Natural killer cell (primary cell): ENCODE results near the gene RNF111. TPM values are rescaled to one million over a fixed set of nuclear protein-coding genes. Genes with fewer than 3 reads are reported as not detected.
"Not testable (repeated sequence)": the region's sequence is repeated elsewhere in the genome, so short reads cannot be mapped to it uniquely, and the experiment has no call there.

Source experiments
- ATAC-seq, 3 donors: fragments of 150-1000 bp in 2 of 3; fragments of 200-7000 bp in 1 of 3; cut with Tn5 transposase; 1 replicate in 1 of 3; 2 replicates in 2 of 3; pipeline ENCODE4 v1.10.0; 2021; ENCODE audit warnings: mild to moderate bottlenecking in 2 of 3, moderate library complexity in 2 of 3
- DNase-seq, 2 donors: peaks; one replicate each; pipeline versions ENCODE4 v3.0.0 to v3.0.0-alpha.2; 2013 to 2021; ENCODE audit warnings: mixed read lengths in 1 of 2
- H3K27ac ChIP-seq: one replicate; pipeline ENCODE4 v1.5.1; 2013; ENCODE audit warnings: mild to moderate bottlenecking, low read length
- H3K27me3 ChIP-seq: one replicate; pipeline ENCODE4 v1.6.1; 2013; ENCODE audit warnings: low read length; ENCODE audit not compliant: control insufficient read depth, insufficient read depth
- H3K36me3 ChIP-seq: one replicate; pipeline ENCODE4 v1.6.1; 2013; ENCODE audit warnings: low read length; ENCODE audit not compliant: control insufficient read depth, insufficient read depth
- H3K4me1 ChIP-seq: one replicate; pipeline ENCODE4 v1.6.1; 2013; ENCODE audit warnings: low read length; ENCODE audit not compliant: control insufficient read depth, insufficient read depth
- H3K4me3 ChIP-seq: one replicate; pipeline ENCODE4 v1.5.1; 2013; ENCODE audit warnings: low read length
- H3K9me3 ChIP-seq: one replicate; pipeline ENCODE4 v1.6.1; 2013; ENCODE audit warnings: low read length; ENCODE audit not compliant: control insufficient read depth, insufficient read depth
- H3K27ac Mint-ChIP-seq, 2 donors: one replicate each; pipeline ENCODE4 v1.8.0; 2022; ENCODE audit warnings: mild to moderate bottlenecking in 2 of 2, mixed read lengths in 2 of 2, moderate library complexity in 1 of 2
- H3K27me3 Mint-ChIP-seq, 2 donors: one replicate each; pipeline ENCODE4 v1.8.0; 2022; ENCODE audit warnings: low read depth in 2 of 2, mixed read lengths in 2 of 2
- H3K36me3 Mint-ChIP-seq: one replicate; pipeline ENCODE4 v1.8.0; 2022; ENCODE audit warnings: mixed read lengths
- H3K4me1 Mint-ChIP-seq, 2 donors: one replicate each; pipeline ENCODE4 v1.8.0; 2022; ENCODE audit warnings: mixed read lengths in 2 of 2
- H3K4me3 Mint-ChIP-seq: one replicate; pipeline ENCODE4 v1.8.0; 2022; ENCODE audit warnings: mild to moderate bottlenecking, moderate library complexity, mixed read lengths
- H3K9me3 Mint-ChIP-seq, 2 donors: one replicate each; pipeline ENCODE4 v1.8.0; 2022; ENCODE audit warnings: mixed read lengths in 2 of 2
- CTCF ChIP-seq: fragments of 200-600 bp; IDR thresholded peaks from one replicate; pipeline ENCODE4 v1.8.0; 2022; ENCODE audit warnings: antibody characterized with exemption
- WGBS: methylation state at CpG from one replicate; pipeline ENCODE4 v1.1.7; 2013; ENCODE audit warnings: missing lambda C conversion rate; ENCODE audit not compliant: insufficient coverage; 5-methylcytosine and 5-hydroxymethylcytosine counted together
- intact Hi-C: fragments of 100-400 bp; cut with micrococcal nuclease; formaldehyde crosslinking; loops from one replicate; pipeline ENCODE4 v1.14.2; 2022
- total RNA-seq, 4 donors: library from RNA; stranded (reverse); fragments of 120-200 nt in 1 of 4; gene quantifications; one replicate each; pipeline versions ENCODE4 v1.2.3 to v1.2.4, GENCODE V29; 2013 to 2022

The RNF111 gene
- total RNA-seq, 3 donors from 2014 or later (not counting 1 experiment from before 2014, with no cell fraction given), result 39.4 to 53.1 (median 46.0) TPM

- no peaks in the 10 kb centered on the region for H3K36me3 Mint-ChIP-seq
- no peaks in the 10 kb centered on the region for H3K4me1 ChIP-seq
- no peak overlapping the region for H3K27ac ChIP-seq
- DNase-seq, result no peak
- H3K4me3 Mint-ChIP-seq, result no peak overlapping the region
- H3K27me3 Mint-ChIP-seq, result no peaks in the 10 kb centered on the region
- intact Hi-C loops, result no loop called here
- H3K9me3 Mint-ChIP-seq, result no peaks in the 10 kb centered on the region
- H3K4me1 Mint-ChIP-seq, result peaks cover 41 to 46% of the 10 kb centered on the region in 2 donors
- 96% methylated on average over 10 of the region's 10 CpGs for WGBS
- H3K27me3 ChIP-seq, result no peaks in the 10 kb centered on the region
- H3K36me3 ChIP-seq, result peaks cover 7% of the 10 kb centered on the region
- no peaks in the 10 kb centered on the region for H3K9me3 ChIP-seq
- TF ChIP-seq CTCF, result no peak
- no peak overlapping the region for H3K4me3 ChIP-seq
- H3K27ac Mint-ChIP-seq, result peak overlapping the region; percentile 35 to 47
- ATAC-seq, result no peak
These were observed 4.7 kb downstream of the RNF111 start for GRCh38 chr15:58992181-58992580.

GRCh38 chr15:58994906-58995453 is 7.5 kb downstream of the RNF111 start:
- peaks cover 7% of the 10 kb centered on the region for H3K36me3 ChIP-seq
- Mint-ChIP-seq H3K36me3 (no peaks in the 10 kb centered on the region), H3K27ac (peak overlapping the region in 1 of 2 donors; percentile 63), H3K27me3 (no peaks in the 10 kb centered on the region), H3K9me3 (no peaks in the 10 kb centered on the region), H3K4me1 (peaks cover 24 to 34% of the 10 kb centered on the region in 2 donors), H3K4me3 (no peak overlapping the region)
- TF ChIP-seq CTCF, result no peak
- ATAC-seq (no peak), DNase-seq (no peak)
- no peaks in the 10 kb centered on the region for H3K9me3 ChIP-seq
- H3K4me1 ChIP-seq, result no peaks in the 10 kb centered on the region
- intact Hi-C loops, result no loop called here
- H3K4me3 ChIP-seq, result no peak overlapping the region
- no peak overlapping the region for H3K27ac ChIP-seq
- H3K27me3 ChIP-seq, result no peaks in the 10 kb centered on the region
- WGBS, result 100% methylated on average over 1 of the region's 1 CpG

- Histone ChIP-seq H3K4me1 (peaks cover 7% of the 10 kb centered on the region), H3K27ac (no peak overlapping the region), H3K4me3 (no peak overlapping the region), H3K9me3 (no peaks in the 10 kb centered on the region), H3K36me3 (peaks cover 9% of the 10 kb centered on the region), H3K27me3 (no peaks in the 10 kb centered on the region)
- Mint-ChIP-seq H3K27me3 (no peaks in the 10 kb centered on the region), H3K27ac (peak overlapping the region in 1 of 2 donors; percentile 59), H3K4me1 (peaks cover 37 to 43% of the 10 kb centered on the region in 2 donors), H3K4me3 (no peak overlapping the region), H3K36me3 (no peaks in the 10 kb centered on the region), H3K9me3 (no peaks in the 10 kb centered on the region)
- no peak for TF ChIP-seq CTCF
- ATAC-seq (no peak), DNase-seq (no peak)
- intact Hi-C loops, result no loop called here
- 85% methylated on average over 2 of the region's 2 CpGs for WGBS
These were observed 12.2 kb downstream of the RNF111 start for GRCh38 chr15:58999694-59000093.

DNA sequence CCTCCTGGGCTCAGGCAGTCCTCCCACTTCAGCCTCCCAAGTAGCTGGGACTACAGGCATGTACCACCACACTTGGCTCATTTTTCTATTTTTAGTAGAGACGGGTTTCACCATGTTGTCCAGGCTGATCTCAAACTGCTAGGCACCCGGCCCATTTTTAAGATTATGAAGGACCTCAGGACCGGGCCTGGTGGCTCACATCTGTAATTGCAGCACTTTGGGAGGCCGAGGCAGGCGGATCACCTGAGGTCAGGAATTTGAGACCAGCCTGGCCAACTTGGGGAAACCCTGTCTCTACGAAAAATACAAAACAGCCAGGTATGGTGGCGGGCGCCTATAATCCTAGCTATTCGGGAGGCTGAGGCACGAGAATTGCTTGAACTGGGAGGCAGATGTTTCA is 12.8 kb downstream of the RNF111 start:
- H3K4me3 Mint-ChIP-seq, DNase-seq, H3K9me3 Mint-ChIP-seq, ATAC-seq, H3K4me3 ChIP-seq, H3K9me3 ChIP-seq, H3K36me3 Mint-ChIP-seq, H3K27ac ChIP-seq, H3K27me3 Mint-ChIP-seq, intact Hi-C loops, H3K27me3 ChIP-seq, H3K4me1 ChIP-seq, H3K27ac Mint-ChIP-seq: not testable (repeated sequence)
- peaks cover 14% of the 10 kb centered on the region for H3K36me3 ChIP-seq
- WGBS, result 96% methylated on average over 10 of the region's 10 CpGs
- H3K4me1 Mint-ChIP-seq, result peaks cover 37 to 43% of the 10 kb centered on the region in 2 donors
